H1 (cell line): ENCODE measurements around the gene INPP5B. TPM values are rescaled to one million over a fixed set of nuclear protein-coding genes. Genes with fewer than 3 reads are reported as not detected.

Experiments used
- ASH2L ChIP-seq: fragments of 200-600, 300-600 bp; sonication (generic); IDR thresholded peaks from one replicate; pipeline ENCODE4 v1.7.1; 2017; ENCODE audit warnings: low read length
- KDM5A ChIP-seq: fragments of 200-600 bp; IDR thresholded peaks from 2 replicates; pipeline ENCODE4 v1.7.1; 2012; ENCODE audit warnings: mild to moderate bottlenecking, low read length, inconsistent platforms, mixed read lengths
- POLR2AphosphoS5 ChIP-seq: IDR thresholded peaks from 2 replicates; pipeline ENCODE4 v1.6.1; 2011; ENCODE audit warnings: low read depth, low read length
- RNF2 ChIP-seq: fragments of 200-900, 300-1000 bp; sonication (generic); IDR thresholded peaks from 2 replicates; pipeline ENCODE4 v1.7.1; 2016; ENCODE audit warnings: borderline replicate concordance, low read depth, mild to moderate bottlenecking, antibody characterized with exemption, low read length; ENCODE audit not compliant: poor library complexity, severe bottlenecking; ENCODE audit errors: missing control alignments
- SUZ12 ChIP-seq: fragments of 200-600 bp; sonication (generic); IDR thresholded peaks from 2 replicates; pipeline ENCODE4 v1.6.1; 2012; ENCODE audit warnings: mild to moderate bottlenecking, inconsistent platforms, low read length, moderate library complexity, mixed read lengths
- polyA plus RNA-seq, 7 experiments: library from polyadenylated mRNA; depleted of rRNA in 3 of 7; stranded (reverse) in 5 of 7; unstranded in 2 of 7; fragments of >200 nt in 5 of 7; fragments of 200-250 nt in 2 of 7; gene quantifications; 1 replicate in 5 of 7; 2 replicates in 1 of 7; 4 replicates in 1 of 7; pipeline versions ENCODE4 v1.2.1 to v1.2.3, GENCODE V29; 2011 to 2013; ENCODE audit warnings: missing spikeins in 2 of 7, mixed read lengths in 2 of 7
- total RNA-seq: library from RNA; stranded (reverse); fragmentation: NEBNext Ultra II Directional; extraction: Animal tissue kit (Norgen Biotek cat#: 25700); gene quantifications from 2 replicates; pipeline ENCODE4 v1.2.1, GENCODE V29; 2021
- TF ChIP-seq, protein P1 (sequence below): IDR thresholded peaks from 2 replicates; pipeline ENCODE4 v1.6.1; 2011; ENCODE audit warnings: low read depth, mild to moderate bottlenecking, low read length; ENCODE audit not compliant: insufficient read depth

Gene INPP5B
- total and polyA plus RNA-seq, 2 of the 8 experiments (the other 6 are each of a cell fraction or from before 2014, with no cell fraction given): 14.0 to 23.7 TPM

DNA sequence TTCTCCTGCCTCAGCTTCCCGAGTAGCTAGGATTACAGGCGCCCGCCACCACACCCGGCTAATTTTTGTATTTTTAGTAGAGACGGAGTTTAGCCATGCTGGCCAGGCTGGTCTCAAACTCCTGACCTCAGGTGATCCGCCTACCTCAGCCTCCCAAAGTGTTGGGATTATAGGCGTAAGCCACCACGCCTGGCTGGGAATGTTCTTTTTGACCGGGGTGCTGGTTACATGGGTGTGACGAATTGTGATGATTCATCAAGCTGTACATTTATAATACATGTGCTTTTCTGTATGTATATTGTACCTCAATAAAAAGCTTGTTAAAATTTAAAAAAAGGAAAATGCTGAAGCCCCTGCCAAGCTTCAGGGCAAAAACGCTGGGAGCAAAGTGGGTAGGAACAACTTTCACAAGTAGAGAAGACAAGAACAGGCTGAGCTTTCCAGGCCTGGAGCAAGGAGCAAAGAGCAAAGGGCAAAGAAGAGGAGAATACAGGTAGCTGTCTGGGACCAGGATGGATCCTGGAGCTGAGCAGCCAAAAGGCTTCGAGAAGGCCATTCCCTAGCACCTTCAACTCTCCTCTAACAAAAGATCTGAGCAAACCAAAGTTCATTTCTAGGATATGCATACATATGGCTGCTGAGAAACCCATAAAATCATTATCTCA is 118.3 kb downstream of the INPP5B start (continued):
- no peak for TF ChIP-seq RNF2
- TF ChIP-seq, protein P1, sequence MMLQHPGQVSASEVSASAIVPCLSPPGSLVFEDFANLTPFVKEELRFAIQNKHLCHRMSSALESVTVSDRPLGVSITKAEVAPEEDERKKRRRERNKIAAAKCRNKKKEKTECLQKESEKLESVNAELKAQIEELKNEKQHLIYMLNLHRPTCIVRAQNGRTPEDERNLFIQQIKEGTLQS: no peak
- no peak for TF ChIP-seq KDM5A
- TF ChIP-seq ASH2L: no peak
- TF ChIP-seq POLR2AphosphoS5: no peak
- TF ChIP-seq SUZ12: no peak
- TF ChIP-seq, all 59 proteins: peak for 0
